SK-N-SH treated with all-trans-retinoic acid at 6 μM for 48 hours (cell line): ENCODE measurements around the gene SORD.

ENCODE experiments used
- ATAC-seq: fragments of 200-7000 bp; cut with Tn5 transposase; 3 replicates; pipeline ENCODE4 v1.9.1; 2020; ENCODE audit warnings: mild to moderate bottlenecking, moderate library complexity
- ARNTL ChIP-seq: fragments of 450-650 bp; formaldehyde crosslinking; IDR thresholded peaks from 2 replicates; pipeline ENCODE4 v1.5.0; 2020; ENCODE audit warnings: low read depth, mild to moderate bottlenecking, moderate library complexity, borderline replicate concordance
- BACH2 ChIP-seq: fragments of 250-450 bp; sonication (Bioruptor Pico); IDR thresholded peaks from 2 replicates; pipeline ENCODE4 v1.9.0; 2021; ENCODE audit warnings: mild to moderate bottlenecking, borderline replicate concordance
- CSDC2 ChIP-seq: fragments of 250-450 bp; sonication (Bioruptor Pico); IDR thresholded peaks from 2 replicates; pipeline ENCODE4 v1.5.0; 2020; ENCODE audit warnings: mild to moderate bottlenecking, moderate library complexity
- ESRRG ChIP-seq: fragments of 250-450 bp; sonication (Bioruptor Pico); IDR thresholded peaks from 2 replicates; pipeline ENCODE4 v1.6.1; 2021; ENCODE audit warnings: mild to moderate bottlenecking
- ISL1 ChIP-seq: fragments of 250-450 bp; sonication (Bioruptor Pico); IDR thresholded peaks from 2 replicates; pipeline ENCODE4 v2.1.2; 2022; ENCODE audit warnings: mild to moderate bottlenecking, moderate library complexity
- OSR1 ChIP-seq: fragments of 250-450 bp; sonication (Bioruptor Pico); IDR thresholded peaks from 2 replicates; pipeline ENCODE4 v1.8.0; 2022; ENCODE audit warnings: moderate library complexity, mild to moderate bottlenecking, inconsistent platforms
- PPARA ChIP-seq: fragments of 250-450 bp; sonication (Bioruptor Pico); IDR thresholded peaks from 2 replicates; pipeline ENCODE4 v1.5.0; 2020; ENCODE audit warnings: mild to moderate bottlenecking, borderline replicate concordance
- RARB ChIP-seq: fragments of 250-450 bp; sonication (Bioruptor Pico); IDR thresholded peaks from 2 replicates; pipeline ENCODE4 v1.8.0; 2021; ENCODE audit warnings: mild to moderate bottlenecking, moderate library complexity
- SNAI2 ChIP-seq: fragments of 250-450 bp; sonication (Bioruptor Pico); IDR thresholded peaks from 2 replicates; pipeline ENCODE4 v1.5.0; 2020; ENCODE audit warnings: mild to moderate bottlenecking, moderate library complexity
- TCF4 ChIP-seq: fragments of 250-450 bp; sonication (Bioruptor Pico); IDR thresholded peaks from 2 replicates; pipeline ENCODE4 v1.8.0; 2021; ENCODE audit warnings: mild to moderate bottlenecking, moderate library complexity, borderline replicate concordance
- TOX ChIP-seq: fragments of 250-450 bp; sonication (Bioruptor Pico); IDR thresholded peaks from 2 replicates; pipeline ENCODE4 v1.8.0; 2021; ENCODE audit warnings: mild to moderate bottlenecking, moderate library complexity, borderline replicate concordance
- TSHZ2 ChIP-seq: fragments of 250-450 bp; sonication (Bioruptor Pico); IDR thresholded peaks from 2 replicates; pipeline ENCODE4 v1.5.0; 2020; ENCODE audit warnings: mild to moderate bottlenecking, moderate library complexity
- ZC3H10 ChIP-seq: fragments of 250-450 bp; sonication (Bioruptor Pico); IDR thresholded peaks from 2 replicates; pipeline ENCODE4 v1.5.1; 2021; ENCODE audit warnings: mild to moderate bottlenecking, moderate library complexity
- ZFP3 ChIP-seq: fragments of 250-450 bp; sonication (Bioruptor Pico); IDR thresholded peaks from 2 replicates; pipeline ENCODE4 v1.5.0; 2020; ENCODE audit warnings: mild to moderate bottlenecking, moderate library complexity
- ZFP30 ChIP-seq: fragments of 450-650 bp; formaldehyde crosslinking; IDR thresholded peaks from 2 replicates; pipeline ENCODE4 v1.5.0; 2022; ENCODE audit warnings: mild to moderate bottlenecking, moderate library complexity
- ZNF565 ChIP-seq: fragments of 450-650 bp; formaldehyde crosslinking; conservative IDR thresholded peaks from 2 replicates; pipeline ENCODE4 v1.5.0; 2020; ENCODE audit warnings: low read depth, mild to moderate bottlenecking, moderate library complexity
- ZNF70 ChIP-seq: fragments of 450-650 bp; formaldehyde crosslinking; IDR thresholded peaks from 2 replicates; pipeline ENCODE4 v1.5.0; 2020; ENCODE audit warnings: mild to moderate bottlenecking, moderate library complexity
- ZNF8 ChIP-seq: fragments of 450-650 bp; formaldehyde crosslinking; IDR thresholded peaks from 2 replicates; pipeline ENCODE4 v1.5.0; 2020; ENCODE audit warnings: mild to moderate bottlenecking, moderate library complexity
- TF ChIP-seq, protein P1 (sequence below): fragments of 250-450 bp; sonication (Bioruptor Pico); IDR thresholded peaks from 2 replicates; pipeline ENCODE4 v1.8.0; 2020; ENCODE audit warnings: mild to moderate bottlenecking, moderate library complexity, borderline replicate concordance
- TF ChIP-seq, protein P2 (sequence below): fragments of 250-450 bp; sonication (Bioruptor Pico); IDR thresholded peaks from 2 replicates; pipeline ENCODE4 v1.5.1; 2021; ENCODE audit warnings: mild to moderate bottlenecking, moderate library complexity
- TF ChIP-seq, protein P3 (sequence below): fragments of 250-450 bp; sonication (Bioruptor Pico); IDR thresholded peaks from 2 replicates; pipeline ENCODE4 v1.5.1; 2020; ENCODE audit warnings: low read depth, mild to moderate bottlenecking, moderate library complexity

SORD gene

DNA sequence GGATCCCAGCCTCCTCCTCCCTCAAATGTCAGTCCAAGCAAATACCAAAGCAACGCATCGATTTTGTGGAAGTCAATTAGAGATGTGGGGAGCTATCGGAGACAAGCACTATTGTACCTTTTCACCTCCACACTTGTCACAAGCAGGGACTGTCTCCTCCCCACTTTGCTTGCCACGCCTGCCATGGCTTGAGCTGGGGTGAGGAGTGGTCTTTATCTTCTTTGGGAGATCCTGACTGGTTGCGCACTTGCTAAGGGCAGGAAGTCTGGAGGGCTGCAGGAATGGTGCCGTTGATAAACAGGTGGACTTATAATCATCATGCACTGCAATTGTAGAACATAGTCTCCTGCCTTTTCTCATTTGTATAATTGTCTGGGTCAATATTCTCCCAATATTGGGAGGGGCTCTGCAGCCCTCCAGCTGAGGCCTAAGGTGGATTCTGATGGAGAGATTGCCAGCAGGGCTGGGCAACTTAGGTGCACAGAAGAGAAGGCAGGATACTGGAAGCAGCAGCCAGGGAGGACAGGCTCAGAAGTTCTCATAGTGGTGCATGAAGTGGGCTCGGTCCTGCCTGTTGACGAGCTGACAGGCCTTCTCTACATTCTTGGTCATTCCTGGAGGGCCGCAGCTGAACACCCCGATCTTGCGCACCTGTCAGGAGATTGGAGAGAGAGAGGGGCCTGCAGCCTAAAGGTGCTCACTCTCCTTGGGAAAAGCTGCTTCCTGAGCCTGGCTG lies 70.8 kb downstream of the SORD start:
- TF ChIP-seq, protein P1, sequence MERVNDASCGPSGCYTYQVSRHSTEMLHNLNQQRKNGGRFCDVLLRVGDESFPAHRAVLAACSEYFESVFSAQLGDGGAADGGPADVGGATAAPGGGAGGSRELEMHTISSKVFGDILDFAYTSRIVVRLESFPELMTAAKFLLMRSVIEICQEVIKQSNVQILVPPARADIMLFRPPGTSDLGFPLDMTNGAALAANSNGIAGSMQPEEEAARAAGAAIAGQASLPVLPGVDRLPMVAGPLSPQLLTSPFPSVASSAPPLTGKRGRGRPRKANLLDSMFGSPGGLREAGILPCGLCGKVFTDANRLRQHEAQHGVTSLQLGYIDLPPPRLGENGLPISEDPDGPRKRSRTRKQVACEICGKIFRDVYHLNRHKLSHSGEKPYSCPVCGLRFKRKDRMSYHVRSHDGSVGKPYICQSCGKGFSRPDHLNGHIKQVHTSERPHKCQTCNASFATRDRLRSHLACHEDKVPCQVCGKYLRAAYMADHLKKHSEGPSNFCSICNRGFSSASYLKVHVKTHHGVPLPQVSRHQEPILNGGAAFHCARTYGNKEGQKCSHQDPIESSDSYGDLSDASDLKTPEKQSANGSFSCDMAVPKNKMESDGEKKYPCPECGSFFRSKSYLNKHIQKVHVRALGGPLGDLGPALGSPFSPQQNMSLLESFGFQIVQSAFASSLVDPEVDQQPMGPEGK (CRISPR knock-in tag): no peak
- TF ChIP-seq ZFP3: no peak
- TF ChIP-seq ZC3H10: no peak
- TF ChIP-seq CSDC2: no peak
- TF ChIP-seq RARB (CRISPR knock-in tag): no peak
- no peak for TF ChIP-seq ARNTL (CRISPR knock-in tag)
- no peak for TF ChIP-seq ISL1 (CRISPR knock-in tag)
- no peak for TF ChIP-seq TSHZ2 (CRISPR knock-in tag)
- no peak for TF ChIP-seq PPARA (CRISPR knock-in tag)
- TF ChIP-seq ZNF70 (CRISPR knock-in tag): no peak
- no peak for TF ChIP-seq OSR1 (CRISPR knock-in tag)
- ATAC-seq: no peak

- ATAC-seq: no peak
- TF ChIP-seq TCF4 (no peak), ZNF8 (CRISPR knock-in tag) (no peak)
These were observed 71.3 kb downstream of the SORD start for GRCh38 chr15:45094358-45094730.

- ATAC-seq: no peak
- TF ChIP-seq PPARA (CRISPR knock-in tag) (no peak), TOX (no peak), RARB (CRISPR knock-in tag) (no peak), TCF4 (no peak), SNAI2 (CRISPR knock-in tag) (no peak), ZNF70 (CRISPR knock-in tag) (no peak), OSR1 (CRISPR knock-in tag) (no peak), CSDC2 (no peak), ZFP30 (CRISPR knock-in tag) (no peak), ZNF8 (CRISPR knock-in tag) (no peak)
- TF ChIP-seq, protein P1 (CRISPR knock-in tag): no peak
These were observed 72.7 kb downstream of the SORD start for GRCh38 chr15:45095661-45096060.

DNA sequence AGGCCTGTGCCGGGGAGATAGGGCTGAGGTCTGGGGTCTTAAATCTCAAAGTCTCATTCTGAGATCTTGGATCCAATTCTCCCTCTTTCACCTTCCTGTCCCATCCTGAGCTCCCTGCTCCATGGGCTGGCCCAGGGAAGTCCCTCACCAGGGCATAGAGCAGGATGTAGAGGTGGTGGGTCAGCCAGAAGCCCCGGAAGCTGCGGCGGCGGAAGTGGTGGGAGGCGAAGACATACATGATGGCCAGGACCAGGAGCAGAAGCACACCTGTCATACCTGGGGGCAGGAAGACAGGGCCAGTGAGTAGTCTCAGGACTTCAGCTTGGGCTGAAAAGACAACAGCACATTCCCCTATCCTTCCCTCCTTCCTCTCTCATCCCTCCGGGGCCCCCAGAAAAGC lies 74.5 kb downstream of the SORD start:
- ATAC-seq: no peak
- TF ChIP-seq, protein P2, sequence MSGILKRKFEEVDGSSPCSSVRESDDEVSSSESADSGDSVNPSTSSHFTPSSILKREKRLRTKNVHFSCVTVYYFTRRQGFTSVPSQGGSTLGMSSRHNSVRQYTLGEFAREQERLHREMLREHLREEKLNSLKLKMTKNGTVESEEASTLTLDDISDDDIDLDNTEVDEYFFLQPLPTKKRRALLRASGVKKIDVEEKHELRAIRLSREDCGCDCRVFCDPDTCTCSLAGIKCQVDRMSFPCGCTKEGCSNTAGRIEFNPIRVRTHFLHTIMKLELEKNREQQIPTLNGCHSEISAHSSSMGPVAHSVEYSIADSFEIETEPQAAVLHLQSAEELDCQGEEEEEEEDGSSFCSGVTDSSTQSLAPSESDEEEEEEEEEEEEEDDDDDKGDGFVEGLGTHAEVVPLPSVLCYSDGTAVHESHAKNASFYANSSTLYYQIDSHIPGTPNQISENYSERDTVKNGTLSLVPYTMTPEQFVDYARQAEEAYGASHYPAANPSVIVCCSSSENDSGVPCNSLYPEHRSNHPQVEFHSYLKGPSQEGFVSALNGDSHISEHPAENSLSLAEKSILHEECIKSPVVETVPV (CRISPR knock-in tag): no peak
- TF ChIP-seq, protein P1 (CRISPR knock-in tag): no peak
- TF ChIP-seq, protein P3, sequence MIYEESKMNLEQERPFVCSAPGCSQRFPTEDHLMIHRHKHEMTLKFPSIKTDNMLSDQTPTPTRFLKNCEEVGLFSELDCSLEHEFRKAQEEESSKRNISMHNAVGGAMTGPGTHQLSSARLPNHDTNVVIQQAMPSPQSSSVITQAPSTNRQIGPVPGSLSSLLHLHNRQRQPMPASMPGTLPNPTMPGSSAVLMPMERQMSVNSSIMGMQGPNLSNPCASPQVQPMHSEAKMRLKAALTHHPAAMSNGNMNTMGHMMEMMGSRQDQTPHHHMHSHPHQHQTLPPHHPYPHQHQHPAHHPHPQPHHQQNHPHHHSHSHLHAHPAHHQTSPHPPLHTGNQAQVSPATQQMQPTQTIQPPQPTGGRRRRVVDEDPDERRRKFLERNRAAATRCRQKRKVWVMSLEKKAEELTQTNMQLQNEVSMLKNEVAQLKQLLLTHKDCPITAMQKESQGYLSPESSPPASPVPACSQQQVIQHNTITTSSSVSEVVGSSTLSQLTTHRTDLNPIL: no peak
- TF ChIP-seq ZNF8 (CRISPR knock-in tag) (no peak), BACH2 (no peak), ARNTL (CRISPR knock-in tag) (no peak), ZC3H10 (no peak), RARB (CRISPR knock-in tag) (no peak), ZNF565 (CRISPR knock-in tag) (no peak), ESRRG (CRISPR knock-in tag) (no peak), PPARA (CRISPR knock-in tag) (no peak), TCF4 (no peak), CSDC2 (no peak), ZFP3 (no peak), ZNF70 (CRISPR knock-in tag) (no peak), TOX (no peak), ZFP30 (CRISPR knock-in tag) (no peak), OSR1 (CRISPR knock-in tag) (no peak)
- TF ChIP-seq, all 23 proteins: peak for 0
